HEK293 (cell line): ENCODE measurements around the gene SPRY1.

Experiments used
- CTCF ChIA-PET: fragments of 350-600 bp; formaldehyde crosslinking; extraction: SDS; loops from one replicate; lab custom pipeline; 2021; ENCODE audit warnings: antibody characterized with exemption; lab: Yijun Ruan, JAX
- POLR2A ChIA-PET: fragments of 300-600 bp; formaldehyde crosslinking; extraction: SDS; loops from one replicate; lab custom pipeline; 2020; ENCODE audit warnings: antibody characterized with exemption, inconsistent platforms; lab: Yijun Ruan, JAX
- H3K27ac ChIP-seq: fragments of 200-500 bp; sonication (Bioruptor generic); 2 replicates; pipeline ENCODE4 v1.5.1; 2014; ENCODE audit warnings: low read depth, low read length, control low read depth, inconsistent platforms; ENCODE audit errors: extremely low read depth
- H3K36me3 ChIP-seq, 2 experiments: fragments of 200-500 bp in 1 of 2; sonication (Bioruptor generic) in 1 of 2; 1 replicate in 1 of 2; 2 replicates in 1 of 2; pipeline ENCODE4 v1.5.1; 2014 to 2017; ENCODE audit warnings: inconsistent platforms in 2 of 2, low read length in 2 of 2; ENCODE audit not compliant: control insufficient read depth in 2 of 2, insufficient read depth in 1 of 2
- H3K4me1 ChIP-seq: fragments of 200-500 bp; sonication (Bioruptor generic); 2 replicates; pipeline ENCODE4 v1.5.1; 2014; ENCODE audit warnings: mild to moderate bottlenecking, low read length, inconsistent platforms; ENCODE audit not compliant: control insufficient read depth, insufficient read depth
- H3K4me3 ChIP-seq: 2 replicates; pipeline ENCODE4 v1.5.1; 2011; ENCODE audit warnings: low read depth, mild to moderate bottlenecking, control low read depth, low read length, moderate library complexity
- H3K9me3 ChIP-seq: fragments of 200-500 bp; sonication (Bioruptor generic); 2 replicates; pipeline ENCODE4 v1.5.1; 2014; ENCODE audit warnings: low read depth, low read length, inconsistent platforms; ENCODE audit not compliant: control insufficient read depth, insufficient read depth
- ATF2 ChIP-seq: fragments of 450-650 bp; formaldehyde crosslinking; IDR thresholded peaks from 2 replicates; pipeline ENCODE4 v1.5.1; 2016; ENCODE audit warnings: missing biosample characterization, missing genetic modification characterization, low read depth
- GLIS1 ChIP-seq: fragments of 450-650 bp; formaldehyde crosslinking; IDR thresholded peaks from 2 replicates; pipeline ENCODE4 v1.5.1; 2016; ENCODE audit warnings: missing biosample characterization, missing genetic modification characterization
- HIC1 ChIP-seq: fragments of 450-650 bp; formaldehyde crosslinking; IDR thresholded peaks from 2 replicates; pipeline ENCODE4 v1.5.1; 2016; ENCODE audit warnings: missing biosample characterization, missing genetic modification characterization
- OSR2 ChIP-seq: fragments of 450-650 bp; formaldehyde crosslinking; IDR thresholded peaks from 2 replicates; pipeline ENCODE4 v1.5.1; 2016; ENCODE audit warnings: missing biosample characterization, missing genetic modification characterization
- PRDM2 ChIP-seq: fragments of 450-650 bp; formaldehyde crosslinking; IDR thresholded peaks from 2 replicates; pipeline ENCODE4 v1.5.1; 2016; ENCODE audit warnings: missing biosample characterization, missing genetic modification characterization, borderline replicate concordance
- SCRT2 ChIP-seq: fragments of 450-650 bp; formaldehyde crosslinking; IDR thresholded peaks from 2 replicates; pipeline ENCODE4 v1.5.1; 2016; ENCODE audit warnings: missing biosample characterization, missing genetic modification characterization
- ZFHX2 ChIP-seq: fragments of 450-650 bp; formaldehyde crosslinking; conservative IDR thresholded peaks from 2 replicates; pipeline ENCODE4 v1.5.1; 2016; ENCODE audit warnings: missing biosample characterization, missing genetic modification characterization
- ZNF292 ChIP-seq: fragments of 450-650 bp; formaldehyde crosslinking; IDR thresholded peaks from 2 replicates; pipeline ENCODE4 v1.5.1; 2016; ENCODE audit warnings: low read depth, missing biosample characterization, missing genetic modification characterization, borderline replicate concordance
- ZNF311 ChIP-seq: fragments of 450-650 bp; formaldehyde crosslinking; IDR thresholded peaks from 2 replicates; pipeline ENCODE4 v1.5.1; 2017; ENCODE audit warnings: missing biosample characterization, missing genetic modification characterization, borderline replicate concordance
- ZNF404 ChIP-seq: fragments of 450-650 bp; formaldehyde crosslinking; IDR thresholded peaks from 2 replicates; pipeline ENCODE4 v1.5.1; 2017; ENCODE audit warnings: missing biosample characterization, missing genetic modification characterization
- ZNF792 ChIP-seq: fragments of 450-650 bp; formaldehyde crosslinking; IDR thresholded peaks from 2 replicates; pipeline ENCODE4 v1.5.1; 2016; ENCODE audit warnings: missing biosample characterization, missing genetic modification characterization
- ZSCAN16 ChIP-seq: fragments of 450-650 bp; formaldehyde crosslinking; IDR thresholded peaks from 2 replicates; pipeline ENCODE4 v1.5.1; 2016; ENCODE audit warnings: missing biosample characterization, missing genetic modification characterization
- ZSCAN4 ChIP-seq: fragments of 450-650 bp; formaldehyde crosslinking; IDR thresholded peaks from 2 replicates; pipeline ENCODE4 v1.5.1; 2017; ENCODE audit warnings: missing biosample characterization, missing genetic modification characterization

SPRY1 gene

GRCh38 chr4:123380728-123381716 is 15.6 kb upstream of the SPRY1 start:
- POLR2A ChIA-PET, result no interaction called here
- Histone ChIP-seq H3K4me1 (no peaks in the 10 kb centered on the region), H3K36me3 (no peaks in the 10 kb centered on the region), H3K9me3 (no peaks in the 10 kb centered on the region), H3K27ac (no peak overlapping the region), H3K4me3 (no peak overlapping the region)
- CTCF ChIA-PET, result no interaction called here
- TF ChIP-seq ZSCAN16 (tag by site-specific recombination) (no peak), ZNF404 (no peak), ZNF292 (tag by site-specific recombination) (no peak), GLIS1 (tag by site-specific recombination) (no peak), ATF2 (tag by site-specific recombination) (no peak), SCRT2 (tag by site-specific recombination) (no peak), ZNF792 (tag by site-specific recombination) (no peak), ZNF311 (tag by site-specific recombination) (no peak)

GRCh38 chr4:123381996-123382395 is 14.6 kb upstream of the SPRY1 start:
- ChIA-PET POLR2A (no interaction called here), CTCF (no interaction called here)
- Histone ChIP-seq H3K9me3 (no peaks in the 10 kb centered on the region), H3K4me1 (no peaks in the 10 kb centered on the region), H3K36me3 (no peaks in the 10 kb centered on the region), H3K27ac (no peak overlapping the region), H3K4me3 (no peak overlapping the region)
- TF ChIP-seq OSR2 (tag by site-specific recombination), result no peak
- TF ChIP-seq ZFHX2 (tag by site-specific recombination), result no peak
- TF ChIP-seq ZSCAN4 (tag by site-specific recombination), result no peak
- TF ChIP-seq HIC1 (tag by site-specific recombination), result no peak
- no peak for TF ChIP-seq PRDM2
